SU-DHL-6 (cell line): ENCODE measurements around the gene MIA2.

Experiments
- H2AFZ ChIP-seq: fragments of 200-600 bp; sonication (generic); 2 replicates; pipeline ENCODE4 v1.6.1; 2014; ENCODE audit warnings: low read depth, mild to moderate bottlenecking, moderate library complexity, mixed read lengths, antibody characterized with exemption, low read length; ENCODE audit not compliant: severe bottlenecking
- H3F3A ChIP-seq: fragments of 200-600 bp; shearing (Covaris generic); 2 replicates; pipeline ENCODE4 v1.6.0; 2016; ENCODE audit warnings: antibody characterized with exemption, mild to moderate bottlenecking; ENCODE audit not compliant: insufficient read depth
- H3K27ac ChIP-seq: fragments of 200-600 bp; sonication (generic); 2 replicates; pipeline ENCODE4 v1.5.1; 2016; ENCODE audit warnings: low read depth, mild to moderate bottlenecking, low read length, moderate library complexity, mixed read lengths
- H3K27me3 ChIP-seq: fragments of 200-600 bp; sonication (generic), shearing (Covaris generic); 2 replicates; pipeline ENCODE4 v1.6.0; 2014; ENCODE audit warnings: mild to moderate bottlenecking, low read length
- H3K36me3 ChIP-seq: fragments of 200-600 bp; sonication (generic); 2 replicates; pipeline ENCODE4 v1.6.1; 2014; ENCODE audit warnings: mild to moderate bottlenecking, low read length, mixed read lengths
- H3K4me2 ChIP-seq: fragments of 300-600, 200-600 bp; shearing (Covaris generic), sonication (generic); 2 replicates; pipeline ENCODE4 v1.6.0; 2014; ENCODE audit warnings: low read length, low read depth, mild to moderate bottlenecking; ENCODE audit not compliant: poor library complexity, severe bottlenecking
- H3K4me3 ChIP-seq: fragments of 200-600 bp; sonication (generic); 2 replicates; pipeline ENCODE4 v1.5.1; 2014; ENCODE audit warnings: antibody characterized with exemption, low read length, mild to moderate bottlenecking, mixed read lengths; ENCODE audit not compliant: insufficient read depth, poor library complexity, severe bottlenecking
- H3K79me2 ChIP-seq: fragments of 200-600 bp; sonication (generic); 2 replicates; pipeline ENCODE4 v1.6.1; 2014; ENCODE audit warnings: mild to moderate bottlenecking, low read length, moderate library complexity; ENCODE audit not compliant: insufficient read depth
- H3K9ac ChIP-seq: fragments of 200-600 bp; sonication (generic); 2 replicates; pipeline ENCODE4 v1.7.0; 2014; ENCODE audit warnings: mild to moderate bottlenecking, low read length
- H3K9me2 ChIP-seq: fragments of 200-600 bp; sonication (generic); replicated peaks from 2 replicates; pipeline ENCODE4 v1.6.1; 2014; ENCODE audit warnings: low read length; ENCODE audit not compliant: insufficient read depth
- H3K9me3 ChIP-seq: fragments of 200-600 bp; sonication (generic); 2 replicates; pipeline ENCODE4 v1.6.1; 2014; ENCODE audit warnings: low read length, mixed read lengths; ENCODE audit not compliant: insufficient read depth
- H4K20me1 ChIP-seq: fragments of 200-600 bp; sonication (generic); 2 replicates; pipeline ENCODE4 v1.6.1; 2014; ENCODE audit warnings: low read depth, mild to moderate bottlenecking, antibody characterized with exemption, low read length, moderate library complexity, mixed read lengths
- EZH2phosphoT487 ChIP-seq: fragments of 200-600 bp; sonication (generic), shearing (Covaris generic); conservative IDR thresholded peaks from 2 replicates; pipeline ENCODE4 v1.6.1; 2018; ENCODE audit warnings: mild to moderate bottlenecking, antibody characterized with exemption, low read length, moderate library complexity, mixed read lengths
- TF ChIP-seq, protein P1 (sequence below): fragments of 200-600 bp; sonication (generic); IDR thresholded peaks from one replicate; pipeline ENCODE4 v1.5.1; 2017; ENCODE audit warnings: antibody characterized with exemption, mild to moderate bottlenecking, low read length, moderate library complexity; ENCODE audit not compliant: insufficient read depth, poor library complexity, severe bottlenecking

Gene MIA2

DNA sequence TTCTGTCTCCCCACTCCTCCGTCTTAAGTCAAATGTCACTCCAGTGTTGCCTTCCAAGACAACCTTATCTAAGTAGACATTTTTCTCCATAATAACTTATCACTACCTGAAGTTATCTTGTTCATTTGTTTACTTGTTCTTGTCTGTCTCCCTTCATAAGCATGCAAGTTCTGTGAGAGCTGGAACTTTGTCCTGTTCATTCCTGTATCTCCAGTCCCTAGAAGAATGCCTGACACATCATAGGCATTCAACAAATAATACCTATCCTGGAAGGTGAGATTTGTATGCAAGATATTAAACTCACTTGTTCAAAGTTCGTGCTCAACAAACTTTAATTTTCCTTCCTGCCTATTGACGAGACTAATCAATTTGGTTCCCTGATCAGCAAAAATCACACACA, 5.7 kb upstream of the MIA2 start:
- TF ChIP-seq, protein P1, sequence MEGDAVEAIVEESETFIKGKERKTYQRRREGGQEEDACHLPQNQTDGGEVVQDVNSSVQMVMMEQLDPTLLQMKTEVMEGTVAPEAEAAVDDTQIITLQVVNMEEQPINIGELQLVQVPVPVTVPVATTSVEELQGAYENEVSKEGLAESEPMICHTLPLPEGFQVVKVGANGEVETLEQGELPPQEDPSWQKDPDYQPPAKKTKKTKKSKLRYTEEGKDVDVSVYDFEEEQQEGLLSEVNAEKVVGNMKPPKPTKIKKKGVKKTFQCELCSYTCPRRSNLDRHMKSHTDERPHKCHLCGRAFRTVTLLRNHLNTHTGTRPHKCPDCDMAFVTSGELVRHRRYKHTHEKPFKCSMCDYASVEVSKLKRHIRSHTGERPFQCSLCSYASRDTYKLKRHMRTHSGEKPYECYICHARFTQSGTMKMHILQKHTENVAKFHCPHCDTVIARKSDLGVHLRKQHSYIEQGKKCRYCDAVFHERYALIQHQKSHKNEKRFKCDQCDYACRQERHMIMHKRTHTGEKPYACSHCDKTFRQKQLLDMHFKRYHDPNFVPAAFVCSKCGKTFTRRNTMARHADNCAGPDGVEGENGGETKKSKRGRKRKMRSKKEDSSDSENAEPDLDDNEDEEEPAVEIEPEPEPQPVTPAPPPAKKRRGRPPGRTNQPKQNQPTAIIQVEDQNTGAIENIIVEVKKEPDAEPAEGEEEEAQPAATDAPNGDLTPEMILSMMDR = no peak
- TF ChIP-seq EZH2phosphoT487 = no peak

GRCh38 chr14:39228509-39229221, 5.0 kb upstream of the MIA2 start:
- TF ChIP-seq, protein P1 = no peak
- TF ChIP-seq EZH2phosphoT487 = no peak
- Histone ChIP-seq H3K79me2 (no peaks in the 10 kb centered on the region), H3K4me2 (no peak overlapping the region), H3K9me2 (no peaks in the 10 kb centered on the region), H3K27ac (no peak overlapping the region), H3K9me3 (no peaks in the 10 kb centered on the region), H3K9ac (no peak overlapping the region), H3K36me3 (no peaks in the 10 kb centered on the region), H3K27me3 (no peaks in the 10 kb centered on the region), H3F3A (no peaks in the 10 kb centered on the region), H4K20me1 (no peaks in the 10 kb centered on the region), H2AFZ (no peak overlapping the region), H3K4me3 (no peak overlapping the region)

More for the DNA sequence above, 5.7 kb upstream of the MIA2 start:
- no peaks in the 10 kb centered on the region for H4K20me1 ChIP-seq
- no peak overlapping the region for H3K9ac ChIP-seq
- H3K27ac ChIP-seq = no peak overlapping the region
- H2AFZ ChIP-seq = no peak overlapping the region
- H3K4me3 ChIP-seq = no peak overlapping the region
- no peaks in the 10 kb centered on the region for H3F3A ChIP-seq
- H3K4me2 ChIP-seq = no peak overlapping the region
- no peaks in the 10 kb centered on the region for H3K9me3 ChIP-seq
- H3K36me3 ChIP-seq = no peaks in the 10 kb centered on the region
- H3K27me3 ChIP-seq = no peaks in the 10 kb centered on the region
- H3K79me2 ChIP-seq = no peaks in the 10 kb centered on the region
- H3K9me2 ChIP-seq = no peaks in the 10 kb centered on the region

- Histone ChIP-seq H3K27ac (no peak overlapping the region), H2AFZ (no peak overlapping the region), H3K4me3 (no peak overlapping the region), H3K27me3 (no peaks in the 10 kb centered on the region), H3K36me3 (no peaks in the 10 kb centered on the region), H3K9me3 (no peaks in the 10 kb centered on the region), H3K9me2 (no peaks in the 10 kb centered on the region), H3F3A (no peaks in the 10 kb centered on the region), H4K20me1 (no peaks in the 10 kb centered on the region), H3K79me2 (no peaks in the 10 kb centered on the region), H3K9ac (no peak overlapping the region), H3K4me2 (no peak overlapping the region)
- TF ChIP-seq EZH2phosphoT487 = no peak
- TF ChIP-seq, protein P1 = no peak
Measured at GRCh38 chr14:39229222-39229543, 4.5 kb upstream of the MIA2 start.
